Cardiac muscle cell (in vitro differentiated cells and primary cell): ENCODE measurements around the gene NKAIN4. TPM values are rescaled to one million over a fixed set of nuclear protein-coding genes. Genes with fewer than 3 reads are reported as not detected.

ENCODE experiments used
- DNase-seq, 2 donors: peaks; one replicate each; pipeline versions ENCODE4 v3.0.0 to v3.0.0-alpha.2; 2010 to 2017; ENCODE audit warnings: low read depth in 1 of 2, low spot score in 1 of 2
- H3K27ac ChIP-seq: fragments of 200-600 bp; sonication (generic); 2 replicates; pipeline ENCODE4 v1.5.1; 2016
- H3K27me3 ChIP-seq: fragments of 200-600 bp; sonication (generic); 2 replicates; pipeline ENCODE4 v1.6.0; 2016; ENCODE audit warnings: control low read depth
- H3K36me3 ChIP-seq: fragments of 200-600 bp; sonication (generic); 2 replicates; pipeline ENCODE4 v1.5.1; 2016; ENCODE audit warnings: control low read depth
- H3K4me1 ChIP-seq: fragments of 200-600 bp; sonication (generic); 2 replicates; pipeline ENCODE4 v1.8.1; 2017; ENCODE audit warnings: low read depth, mild to moderate bottlenecking, mixed run types
- H3K4me3 ChIP-seq: fragments of 200-600 bp; sonication (generic); 2 replicates; pipeline ENCODE4 v1.5.1; 2016; ENCODE audit warnings: mild to moderate bottlenecking
- H3K9me3 ChIP-seq: fragments of 200-600 bp; sonication (generic); 2 replicates; pipeline ENCODE4 v1.5.1; 2017; ENCODE audit warnings: low read depth, mild to moderate bottlenecking, control low read depth
- CTCF ChIP-seq: IDR thresholded peaks from 2 replicates; pipeline ENCODE4 v1.5.1; 2012; ENCODE audit warnings: low read depth, mild to moderate bottlenecking, low read length
- polyA plus RNA-seq: library from polyadenylated mRNA; unstranded; fragments of >200 nt; fragmentation: Nextera tagmentation; extraction: Ambion mirVana; gene quantifications from 2 replicates; pipeline ENCODE4 v1.2.1, GENCODE V29; 2016
- total RNA-seq: library from RNA; depleted of rRNA; stranded (reverse); fragments of >200 nt; gene quantifications from 2 replicates; pipeline ENCODE4 v1.2.3, GENCODE V29; 2016

The NKAIN4 gene
- total and polyA plus RNA-seq, 2 experiments from 2014 or later: not detected

- no peak for TF ChIP-seq CTCF
- H3K4me3 ChIP-seq: no peak overlapping the region
- H3K4me1 ChIP-seq: peaks cover 10% of the 10 kb centered on the region
- no peaks in the 10 kb centered on the region for H3K9me3 ChIP-seq
- DNase-seq: no peak
- H3K27me3 ChIP-seq: no peaks in the 10 kb centered on the region
- H3K36me3 ChIP-seq: peaks cover 43% of the 10 kb centered on the region
- no peak overlapping the region for H3K27ac ChIP-seq
Observed at GRCh38 chr20:63212393-63212730, 41.9 kb downstream of the NKAIN4 start.

- H3K27me3 ChIP-seq: no peaks in the 10 kb centered on the region
- no peak overlapping the region for H3K4me3 ChIP-seq
- no peaks in the 10 kb centered on the region for H3K9me3 ChIP-seq
- no peak overlapping the region for H3K27ac ChIP-seq
- no peak for DNase-seq
- peaks cover 6% of the 10 kb centered on the region for H3K4me1 ChIP-seq
- peaks cover 43% of the 10 kb centered on the region for H3K36me3 ChIP-seq
- TF ChIP-seq CTCF: no peak
Observed at GRCh38 chr20:63210011-63210605, 44.2 kb downstream of the NKAIN4 start.

- Histone ChIP-seq H3K27me3 (no peaks in the 10 kb centered on the region), H3K36me3 (peaks cover 44% of the 10 kb centered on the region), H3K9me3 (no peaks in the 10 kb centered on the region), H3K27ac (no peak overlapping the region), H3K4me3 (no peak overlapping the region), H3K4me1 (no peaks in the 10 kb centered on the region)
- TF ChIP-seq CTCF: no peak
- DNase-seq: no peak
Observed at GRCh38 chr20:63208346-63208909, 45.8 kb downstream of the NKAIN4 start.

GRCh38 chr20:63206878-63207277 lies 47.4 kb downstream of the NKAIN4 start:
- Histone ChIP-seq H3K4me1 (no peaks in the 10 kb centered on the region), H3K27me3 (no peaks in the 10 kb centered on the region), H3K4me3 (no peak overlapping the region), H3K36me3 (peaks cover 44% of the 10 kb centered on the region), H3K9me3 (no peaks in the 10 kb centered on the region), H3K27ac (no peak overlapping the region)
- no peak for TF ChIP-seq CTCF
- no peak for DNase-seq

GRCh38 chr20:63205896-63206295 lies 48.4 kb downstream of the NKAIN4 start:
- no peaks in the 10 kb centered on the region for H3K27me3 ChIP-seq
- TF ChIP-seq CTCF: no peak
- H3K27ac ChIP-seq: no peak overlapping the region
- H3K4me1 ChIP-seq: no peaks in the 10 kb centered on the region
- H3K9me3 ChIP-seq: no peaks in the 10 kb centered on the region
- no peak for DNase-seq
- H3K4me3 ChIP-seq: no peak overlapping the region
- peaks cover 40% of the 10 kb centered on the region for H3K36me3 ChIP-seq

- no peak for DNase-seq
- no peak overlapping the region for H3K4me3 ChIP-seq
- H3K27me3 ChIP-seq: no peaks in the 10 kb centered on the region
- no peak overlapping the region for H3K27ac ChIP-seq
- H3K9me3 ChIP-seq: no peaks in the 10 kb centered on the region
- peaks cover 38% of the 10 kb centered on the region for H3K36me3 ChIP-seq
- TF ChIP-seq CTCF: no peak
- H3K4me1 ChIP-seq: no peaks in the 10 kb centered on the region
Observed at GRCh38 chr20:63204362-63204761, 49.9 kb downstream of the NKAIN4 start.
